ENCODE measurements around the gene PDZD7.

DNA sequence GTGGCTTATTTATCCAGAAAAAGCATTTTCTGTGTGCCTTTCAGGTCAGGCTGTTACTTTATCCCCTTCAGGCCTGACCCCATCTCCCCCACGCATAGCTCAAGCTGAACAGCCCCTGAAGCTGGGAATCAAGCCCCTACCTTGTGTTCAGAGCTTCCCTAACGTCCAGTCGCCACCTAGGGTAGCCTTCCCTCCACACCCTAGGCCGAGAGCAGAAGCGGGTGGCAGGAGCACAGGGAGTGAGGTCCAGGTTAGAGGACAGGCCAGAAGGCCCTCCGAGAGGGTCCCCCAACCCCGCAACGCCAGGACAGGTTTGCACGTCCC is 62.1 kb downstream of the PDZD7 start:
- TF ChIP-seq, protein P1, sequence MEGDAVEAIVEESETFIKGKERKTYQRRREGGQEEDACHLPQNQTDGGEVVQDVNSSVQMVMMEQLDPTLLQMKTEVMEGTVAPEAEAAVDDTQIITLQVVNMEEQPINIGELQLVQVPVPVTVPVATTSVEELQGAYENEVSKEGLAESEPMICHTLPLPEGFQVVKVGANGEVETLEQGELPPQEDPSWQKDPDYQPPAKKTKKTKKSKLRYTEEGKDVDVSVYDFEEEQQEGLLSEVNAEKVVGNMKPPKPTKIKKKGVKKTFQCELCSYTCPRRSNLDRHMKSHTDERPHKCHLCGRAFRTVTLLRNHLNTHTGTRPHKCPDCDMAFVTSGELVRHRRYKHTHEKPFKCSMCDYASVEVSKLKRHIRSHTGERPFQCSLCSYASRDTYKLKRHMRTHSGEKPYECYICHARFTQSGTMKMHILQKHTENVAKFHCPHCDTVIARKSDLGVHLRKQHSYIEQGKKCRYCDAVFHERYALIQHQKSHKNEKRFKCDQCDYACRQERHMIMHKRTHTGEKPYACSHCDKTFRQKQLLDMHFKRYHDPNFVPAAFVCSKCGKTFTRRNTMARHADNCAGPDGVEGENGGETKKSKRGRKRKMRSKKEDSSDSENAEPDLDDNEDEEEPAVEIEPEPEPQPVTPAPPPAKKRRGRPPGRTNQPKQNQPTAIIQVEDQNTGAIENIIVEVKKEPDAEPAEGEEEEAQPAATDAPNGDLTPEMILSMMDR (IDR thresholded peaks at IDR 0.05; ENCODE audit: borderline replicate concordance, extremely low read depth, low read length, poor library complexity, severe bottlenecking) = no peak
- no peak for TF ChIP-seq EZH2 (IDR thresholded peaks at IDR 0.05; ENCODE audit: borderline replicate concordance, low read depth, low read length, severe bottlenecking)
